ENCODE data around the gene PHF11. TPM values are rescaled to one million over a fixed set of nuclear protein-coding genes. Genes with fewer than 3 reads are reported as not detected.

The PHF11 gene
- total RNA-seq, 2 donors from 2014 or later, result 39.3 to 51.1 TPM

DNA sequence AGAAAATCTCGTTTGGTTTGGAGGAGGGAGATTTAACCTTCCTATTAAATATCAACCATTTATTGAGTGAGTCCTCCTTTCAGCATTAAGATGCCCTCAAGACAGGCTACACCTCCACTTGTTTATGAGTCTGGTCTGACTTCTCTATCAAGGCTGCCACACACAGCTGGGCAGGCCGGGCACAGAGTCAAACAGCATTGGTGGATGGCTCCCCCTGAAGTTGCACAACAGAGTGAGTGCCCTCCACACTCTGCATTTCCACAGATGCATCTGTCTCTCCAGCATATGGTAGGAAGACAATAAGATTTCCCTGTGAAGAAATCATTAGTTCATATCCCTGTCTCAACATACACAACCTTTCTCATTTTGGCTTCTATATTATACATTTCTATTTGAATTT, 31.4 kb downstream of the PHF11 start:
- no peak for TF ChIP-seq CTCF (IDR thresholded peaks at IDR 0.05)
- ATAC-seq (ENCODE audit: insufficient number of reproducible peaks, low FRiP score, low read depth), result no peak
- no peak for DNase-seq (ENCODE audit: low spot score)

GRCh38 chr13:49528161-49528560, 32.4 kb downstream of the PHF11 start:
- Histone ChIP-seq H3K27me3 (replicated peaks; ENCODE audit: insufficient read depth) (no peaks in the 10 kb centered on the region), H3K9me3 (no peaks in the 10 kb centered on the region), H3K4me1 (ENCODE audit: control insufficient read depth in 1 of 2, low read depth in 2 of 2) (peaks cover 0 to 8% of the 10 kb centered on the region in 2 donors), H3K27ac (no peak overlapping the region), H3K36me3 (peaks cover 10% of the 10 kb centered on the region), H3K4me3 (no peak overlapping the region)
- TF ChIP-seq CTCF (IDR thresholded peaks at IDR 0.05), result no peak
- ATAC-seq (ENCODE audit: insufficient number of reproducible peaks, low FRiP score, low read depth) (no peak), DNase-seq (ENCODE audit: low spot score) (no peak)

More for the DNA sequence above, 31.4 kb downstream of the PHF11 start:
- no peak overlapping the region for H3K27ac ChIP-seq
- no peaks in the 10 kb centered on the region for H3K9me3 ChIP-seq
- H3K36me3 ChIP-seq, result peaks cover 12% of the 10 kb centered on the region
- no peaks in the 10 kb centered on the region for H3K4me1 ChIP-seq (ENCODE audit: control insufficient read depth in 1 of 2, low read depth in 2 of 2)
- H3K4me3 ChIP-seq, result no peak overlapping the region
- no peaks in the 10 kb centered on the region for H3K27me3 ChIP-seq (replicated peaks; ENCODE audit: insufficient read depth)

GRCh38 chr13:49530457-49530856, 34.7 kb downstream of the PHF11 start:
- DNase-seq (ENCODE audit: low spot score) (no peak), ATAC-seq (ENCODE audit: insufficient number of reproducible peaks, low FRiP score, low read depth) (no peak)
- peaks cover 6% of the 10 kb centered on the region for H3K36me3 ChIP-seq

DNA sequence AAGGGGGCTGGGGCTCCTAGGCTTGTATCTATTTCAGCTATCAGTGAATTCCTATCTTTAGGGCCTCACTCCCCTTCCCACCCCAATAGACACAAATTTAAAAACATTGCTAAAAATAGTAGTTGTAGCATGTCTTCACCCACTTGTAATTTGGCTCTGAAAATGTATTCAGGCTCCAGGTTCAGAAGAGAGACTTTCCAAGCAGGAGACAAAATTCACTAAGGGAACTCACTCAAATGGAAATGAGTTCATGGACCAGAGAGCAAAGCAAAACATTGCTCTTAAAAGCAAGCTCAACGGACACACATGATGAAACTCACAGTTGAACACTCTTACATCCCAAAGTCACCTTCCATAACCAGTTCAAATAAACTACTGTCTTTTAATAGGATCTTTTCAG, 36.8 kb downstream of the PHF11 start:
- H3K9me3 ChIP-seq, result no peaks in the 10 kb centered on the region
- peaks cover 3 to 19% of the 10 kb centered on the region in 2 donors for H3K4me1 ChIP-seq (ENCODE audit: control insufficient read depth in 1 of 2, low read depth in 2 of 2)
- TF ChIP-seq CTCF (IDR thresholded peaks at IDR 0.05), result no peak
- no peaks in the 10 kb centered on the region for H3K36me3 ChIP-seq
- no peak overlapping the region for H3K27ac ChIP-seq
- ATAC-seq (ENCODE audit: insufficient number of reproducible peaks, low FRiP score, low read depth) (no peak), DNase-seq (ENCODE audit: low spot score) (no peak)
- H3K27me3 ChIP-seq (replicated peaks; ENCODE audit: insufficient read depth), result no peaks in the 10 kb centered on the region
- H3K4me3 ChIP-seq, result no peak overlapping the region

More at GRCh38 chr13:49530457-49530856, 34.7 kb downstream of the PHF11 start:
- no peak overlapping the region for H3K4me3 ChIP-seq
- no peak overlapping the region for H3K27ac ChIP-seq
- no peak for TF ChIP-seq CTCF (IDR thresholded peaks at IDR 0.05)
- no peaks in the 10 kb centered on the region for H3K9me3 ChIP-seq
- H3K4me1 ChIP-seq (ENCODE audit: control insufficient read depth in 1 of 2, low read depth in 2 of 2), result peaks cover 3 to 19% of the 10 kb centered on the region in 2 donors
- H3K27me3 ChIP-seq (replicated peaks; ENCODE audit: insufficient read depth), result no peaks in the 10 kb centered on the region

- Histone ChIP-seq H3K27me3 (replicated peaks; ENCODE audit: insufficient read depth) (no peaks in the 10 kb centered on the region), H3K27ac (no peak overlapping the region), H3K36me3 (no peaks in the 10 kb centered on the region), H3K9me3 (no peaks in the 10 kb centered on the region), H3K4me1 (ENCODE audit: control insufficient read depth in 1 of 2, low read depth in 2 of 2) (peaks cover 3 to 19% of the 10 kb centered on the region in 2 donors), H3K4me3 (no peak overlapping the region)
- ATAC-seq (ENCODE audit: insufficient number of reproducible peaks, low FRiP score, low read depth), result no peak
- DNase-seq (ENCODE audit: low spot score), result no peak
- no peak for TF ChIP-seq CTCF (IDR thresholded peaks at IDR 0.05)
Observed at GRCh38 chr13:49533011-49533410, 37.3 kb downstream of the PHF11 start.

All from thoracic aorta (tissue), 2 donors.